Lung (tissue), 12 donors: ENCODE measurements around the gene OR1C1. TPM values are rescaled to one million over a fixed set of nuclear protein-coding genes. Genes with fewer than 3 reads are reported as not detected.

Experiments used
- ATAC-seq: fragments of 200-7000 bp; cut with Tn5 transposase; one replicate; pipeline ENCODE4 v1.9.1; 2020; ENCODE audit warnings: moderate number of reproducible peaks; ENCODE audit not compliant: insufficient read depth, low FRiP score
- DNase-seq, 3 donors: peaks; one replicate each; pipeline ENCODE4 v3.0.0-alpha.2; 2013 to 2017
- H3K27ac ChIP-seq, 2 donors: one replicate each; pipeline ENCODE4 v1.5.1; 2013; ENCODE audit warnings: mild to moderate bottlenecking in 2 of 2, moderate library complexity in 2 of 2, control low read depth in 1 of 2, inconsistent platforms in 1 of 2, low read depth in 1 of 2, low read length in 1 of 2
- H3K27me3 ChIP-seq, 3 donors: one replicate each; pipeline ENCODE4 v1.5.1; 2013; ENCODE audit warnings: low read length in 2 of 3; ENCODE audit not compliant: control insufficient read depth in 3 of 3, insufficient read depth in 3 of 3
- H3K36me3 ChIP-seq, 4 donors: one replicate each; pipeline ENCODE4 v1.5.1; 2013; ENCODE audit warnings: low read length in 4 of 4, mild to moderate bottlenecking in 1 of 4, moderate library complexity in 1 of 4; ENCODE audit not compliant: control insufficient read depth in 4 of 4, insufficient read depth in 4 of 4
- H3K4me1 ChIP-seq, 5 donors: one replicate each; pipeline ENCODE4 v1.5.1; 2013; ENCODE audit warnings: low read length in 5 of 5, mild to moderate bottlenecking in 2 of 5, moderate library complexity in 1 of 5; ENCODE audit not compliant: control insufficient read depth in 5 of 5, insufficient read depth in 5 of 5
- H3K4me3 ChIP-seq: one replicate; pipeline ENCODE4 v1.5.1; 2013; ENCODE audit warnings: mild to moderate bottlenecking, control low read depth, moderate library complexity
- H3K9ac ChIP-seq, 2 donors: one replicate each; pipeline ENCODE4 v1.5.1; 2013; ENCODE audit warnings: low read length in 2 of 2, control low read depth in 1 of 2; ENCODE audit not compliant: insufficient read depth in 1 of 2
- H3K9me3 ChIP-seq, 4 donors: one replicate each; pipeline ENCODE4 v1.5.1; 2013; ENCODE audit warnings: low read length in 3 of 4, mild to moderate bottlenecking in 1 of 4, moderate library complexity in 1 of 4; ENCODE audit not compliant: control insufficient read depth in 4 of 4, insufficient read depth in 3 of 4
- CTCF ChIP-seq: IDR thresholded peaks from 2 replicates; pipeline ENCODE4 v1.5.1; 2012; ENCODE audit warnings: mild to moderate bottlenecking; ENCODE audit errors: control extremely low read depth, extremely low read depth
- WGBS, 2 donors: extraction: QIAGEN DNeasy Blood & Tissue Kit; methylation state at CpG; one replicate each; pipeline ENCODE4 v1.1.7; 2013; 5-methylcytosine and 5-hydroxymethylcytosine counted together
- polyA plus RNA-seq, 2 donors: library from polyadenylated mRNA; stranded (reverse); fragments of 200-250 nt; gene quantifications; one replicate each; pipeline ENCODE4 v1.2.1, GENCODE V29; 2013
- total RNA-seq, 2 donors: library from RNA; depleted of rRNA in 1 of 2; stranded (reverse); fragments of >200 nt in 1 of 2; gene quantifications; one replicate each; pipeline ENCODE4 v1.2.1, GENCODE V29; 2014 to 2021
- donor health status: control.
- donor health status: control.
- donor health status: Bipolar disorder and iron deficiency.
- donor health status: healthy.
- donor health status: DM: yes; HTN: yes; CAD: no.

Gene OR1C1
- total and polyA plus RNA-seq, 4 donors = not detected

DNA sequence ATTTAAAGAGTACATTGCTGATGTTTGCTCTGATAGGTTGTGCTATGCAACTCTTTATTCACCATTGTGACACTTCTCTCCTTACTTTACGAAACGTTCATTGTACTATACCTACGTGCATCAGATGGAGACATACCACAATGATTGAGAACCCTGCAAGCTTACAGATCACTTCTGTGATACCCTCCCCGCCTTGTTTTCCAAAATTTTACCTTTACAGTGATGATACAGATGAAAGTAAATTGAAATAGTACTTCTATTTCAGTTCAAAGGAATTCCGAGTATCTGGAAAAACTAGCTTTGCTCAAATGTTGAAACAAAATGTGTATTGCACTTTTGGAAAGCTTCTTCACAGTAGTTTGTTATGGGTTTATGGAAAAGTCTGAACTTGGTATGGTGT is 18.6 kb downstream of the OR1C1 start:
- no peaks in the 10 kb centered on the region for H3K4me1 ChIP-seq
- WGBS, 2 donors = 77 to 94% methylated on average over 5 of the region's 5 CpGs
- H3K36me3 ChIP-seq = no peaks in the 10 kb centered on the region
- H3K27ac ChIP-seq = no peak overlapping the region
- H3K27me3 ChIP-seq = no peaks in the 10 kb centered on the region
- H3K4me3 ChIP-seq = no peak overlapping the region
- DNase-seq (no peak), ATAC-seq (no peak)
- no peak for TF ChIP-seq CTCF
- H3K9me3 ChIP-seq = peaks cover 0 to 2% (median 0%) of the 10 kb centered on the region in 4 donors
- no peak overlapping the region for H3K9ac ChIP-seq

DNA sequence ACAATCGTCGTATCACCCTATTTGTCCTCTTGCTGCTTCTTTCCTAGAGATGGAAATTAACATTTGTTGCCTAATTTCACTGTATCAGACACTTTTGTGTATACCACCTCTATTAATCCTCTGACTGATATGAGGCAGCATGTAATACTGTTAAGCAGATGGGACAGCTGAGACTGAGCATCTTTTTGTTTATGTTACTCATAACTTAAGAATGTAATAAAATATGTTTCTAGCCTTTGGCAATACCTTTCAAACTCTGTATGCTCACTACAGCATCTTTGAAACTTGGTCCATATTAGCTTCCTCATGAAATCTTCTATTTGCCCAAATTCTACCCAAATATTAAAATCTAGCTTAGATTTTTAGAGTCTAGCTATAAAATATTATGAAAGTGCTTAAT is 19.6 kb downstream of the OR1C1 start:
- 93% methylated on average over 2 of the region's 2 CpGs for WGBS, 2 donors
- no peaks in the 10 kb centered on the region for H3K27me3 ChIP-seq
- no peak for ATAC-seq
- H3K9me3 ChIP-seq = peaks cover 0 to 2% (median 0%) of the 10 kb centered on the region in 4 donors
- H3K4me1 ChIP-seq = no peaks in the 10 kb centered on the region
- no peaks in the 10 kb centered on the region for H3K36me3 ChIP-seq
- no peak for DNase-seq
- no peak overlapping the region for H3K27ac ChIP-seq
- H3K9ac ChIP-seq = no peak overlapping the region
- no peak overlapping the region for H3K4me3 ChIP-seq
- no peak for TF ChIP-seq CTCF

DNA sequence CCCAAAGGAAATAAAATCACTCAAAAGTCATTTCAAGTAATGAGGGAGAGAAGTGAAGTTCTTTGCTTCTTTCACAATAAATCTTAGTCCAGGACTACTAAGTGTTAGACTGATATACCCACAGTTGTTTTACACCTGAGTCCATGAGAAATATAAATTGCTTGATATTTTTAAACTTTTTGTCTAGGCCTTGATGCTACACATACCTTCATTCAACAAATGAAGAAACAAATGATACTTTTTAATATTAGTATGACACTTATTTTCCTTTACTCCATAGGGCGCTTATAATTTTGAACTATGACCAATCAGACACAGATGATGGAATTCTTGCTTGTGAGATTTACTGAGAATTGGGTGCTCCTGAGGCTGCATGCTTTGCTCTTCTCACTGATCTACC is 22.0 kb downstream of the OR1C1 start, which contains the start of gene OR14K1:
Gene OR14K1 (plus strand): TSS at position 301 of the 400 bp plus-strand sequence. CDS start 0 bp downstream, at position 301.
- 98 to 100% methylated on average over 1 of the region's 1 CpG for WGBS, 2 donors
- no peak within 1 kb of the TSS for H3K27ac ChIP-seq
- ATAC-seq (no peak), DNase-seq (no peak)
- H3K4me1 ChIP-seq = no peaks in the 10 kb centered on the region
- no peak within 1 kb of the TSS for H3K4me3 ChIP-seq
- H3K36me3 ChIP-seq = no peaks in the 10 kb centered on the region
- H3K9me3 ChIP-seq = peaks cover 0 to 2% (median 0%) of the 10 kb centered on the region in 4 donors
- no peak for TF ChIP-seq CTCF
- no peak within 1 kb of the TSS for H3K9ac ChIP-seq
- H3K27me3 ChIP-seq = no peaks in the 10 kb centered on the region

DNA sequence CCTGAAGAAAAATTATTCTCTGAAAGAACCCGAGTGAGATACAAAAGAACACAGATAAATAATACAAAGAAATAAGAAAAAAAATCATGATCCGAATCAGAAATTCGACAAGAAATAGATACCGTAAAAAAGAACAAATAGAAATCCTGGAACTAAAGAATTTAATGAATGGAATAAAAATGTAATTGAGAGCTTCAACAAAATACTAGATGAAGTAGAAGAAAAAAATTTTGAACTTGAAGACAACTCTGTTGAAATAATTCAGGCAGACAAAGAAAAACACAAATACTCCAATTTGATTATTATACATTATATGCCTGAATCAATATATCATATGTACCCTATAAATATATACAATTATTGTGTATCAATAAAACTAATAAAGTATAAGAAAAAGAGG is 39.1 kb downstream of the OR1C1 start:
- Histone ChIP-seq H3K27me3 (no peaks in the 10 kb centered on the region), H3K36me3 (no peaks in the 10 kb centered on the region), H3K4me1 (no peaks in the 10 kb centered on the region), H3K9ac (no peak overlapping the region), H3K9me3 (peaks cover 0 to 4% (median 1%) of the 10 kb centered on the region in 4 donors), H3K4me3 (no peak overlapping the region), H3K27ac (no peak overlapping the region)
- DNase-seq (no peak), ATAC-seq (no peak)
- 91 to 94% methylated on average over 4 of the region's 4 CpGs for WGBS, 2 donors
- no peak for TF ChIP-seq CTCF
